GM18499 (cell line): ENCODE measurements around the gene HSPB1.
"Not testable (repeated sequence)": the region's sequence is repeated elsewhere in the genome, so short reads cannot be mapped to it uniquely, and the experiment has no call there.

ENCODE experiments used
- ATAC-seq: cut with Tn5 transposase; IDR thresholded peaks from one replicate; pipeline ENCODE4 v1.9.1; 2021; ENCODE audit warnings: moderate number of reproducible peaks; ENCODE audit not compliant: insufficient read depth, unreplicated experiment

The HSPB1 gene

DNA sequence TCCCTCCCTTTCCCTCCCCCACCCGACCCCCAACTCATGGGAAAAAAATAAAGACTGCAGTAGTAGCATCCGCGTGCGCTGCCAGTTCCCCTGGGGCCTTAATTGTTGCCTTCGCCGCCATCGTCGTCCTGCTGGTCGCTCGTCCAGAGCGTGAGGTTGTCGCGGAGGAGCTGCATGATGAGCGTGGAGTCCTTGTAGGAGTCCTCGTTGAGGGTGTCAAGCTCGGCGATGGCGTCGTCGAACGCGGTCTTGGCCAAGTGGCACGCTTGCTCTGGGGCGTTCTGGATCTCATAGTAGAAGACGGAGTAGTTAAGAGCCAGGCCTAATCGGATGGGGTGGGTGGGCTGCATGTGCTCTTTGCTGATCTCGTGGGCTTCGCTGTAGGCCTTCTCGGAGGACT lies 27.0 kb downstream of the HSPB1 start:
- no peak for ATAC-seq

DNA sequence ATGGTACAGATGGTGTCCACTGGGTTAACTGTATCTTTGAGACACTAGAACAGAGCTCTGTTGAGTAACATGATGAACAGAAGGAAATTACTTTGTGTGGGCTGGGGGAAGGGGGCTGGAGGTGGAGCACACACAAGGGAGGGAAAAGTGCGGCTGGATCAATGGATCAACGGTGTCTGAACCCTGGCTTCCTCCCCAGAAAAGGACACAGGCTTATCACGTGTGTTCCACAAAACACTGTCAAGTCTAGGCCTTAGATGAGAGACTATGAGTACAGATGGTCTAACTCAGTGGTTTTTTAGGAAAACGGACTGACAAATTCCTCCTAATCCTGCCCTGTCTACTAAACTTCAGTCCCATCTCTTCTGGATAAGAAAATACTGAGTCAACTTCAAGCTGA lies 27.8 kb downstream of the HSPB1 start:
- no peak for ATAC-seq

GRCh38 chr7:76330673-76331072 lies 28.2 kb downstream of the HSPB1 start:
- ATAC-seq, result no peak

- no peak for ATAC-seq
These were observed 29.6 kb downstream of the HSPB1 start for GRCh38 chr7:76332078-76332477.

DNA sequence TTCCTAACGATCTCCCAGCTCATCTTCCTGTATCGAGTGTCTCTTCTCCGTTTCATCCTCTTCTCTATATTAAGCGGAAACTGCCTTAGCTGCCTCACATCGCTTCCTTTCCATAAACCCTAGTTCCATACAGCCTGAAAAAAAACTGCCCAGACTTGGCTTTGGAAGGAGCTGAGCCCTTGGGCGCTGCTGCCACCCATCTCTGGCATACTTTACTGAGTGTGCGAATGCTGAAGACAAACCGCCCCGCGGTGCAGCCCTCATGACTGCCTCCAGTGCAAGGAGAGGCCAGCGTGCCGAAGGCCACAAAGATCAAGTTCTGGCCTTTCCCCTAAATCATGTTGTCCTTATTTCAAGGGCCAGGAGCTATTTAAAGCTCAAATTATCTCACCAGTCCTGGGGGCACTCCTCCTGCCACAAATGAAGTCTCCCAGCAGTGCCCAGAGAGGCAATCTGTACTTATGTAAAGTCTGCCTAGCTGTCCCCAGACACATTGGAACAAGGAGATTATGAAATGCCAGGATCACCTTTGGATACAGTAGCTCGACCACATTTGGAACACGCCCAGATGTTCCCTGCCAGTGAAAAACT lies 31.1 kb downstream of the HSPB1 start:
- no peak for ATAC-seq

DNA sequence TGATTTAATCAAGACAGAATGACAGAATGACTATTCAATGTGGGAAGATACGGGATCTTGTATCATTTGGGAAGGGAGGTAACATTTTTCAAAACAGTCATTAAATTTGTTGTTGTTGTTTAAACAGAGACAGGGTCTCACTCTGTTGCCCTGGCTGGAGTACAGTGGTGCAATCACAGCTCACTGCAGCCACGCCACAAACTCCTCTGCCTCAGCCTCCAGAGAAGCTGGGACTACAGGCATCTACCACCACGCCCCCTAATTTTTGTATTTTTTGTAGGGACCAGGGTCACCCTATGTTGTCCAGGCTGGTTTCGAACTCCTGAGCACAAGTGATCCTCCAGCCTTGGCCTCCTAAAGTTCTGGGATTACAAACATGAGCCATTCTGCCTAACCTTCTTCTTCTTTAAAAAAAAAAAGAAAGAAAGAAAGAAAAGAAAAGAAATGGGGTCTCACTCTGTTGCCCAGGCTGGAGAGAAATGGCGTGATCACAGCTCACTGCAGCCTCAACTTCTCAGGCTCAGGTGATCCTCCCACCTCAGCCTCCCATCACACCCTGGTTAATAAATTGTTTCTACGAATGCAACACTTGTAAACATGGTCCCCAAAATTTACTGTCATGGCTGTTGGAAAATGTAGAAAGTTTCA lies 32.0 kb downstream of the HSPB1 start:
- ATAC-seq, result no peak

DNA sequence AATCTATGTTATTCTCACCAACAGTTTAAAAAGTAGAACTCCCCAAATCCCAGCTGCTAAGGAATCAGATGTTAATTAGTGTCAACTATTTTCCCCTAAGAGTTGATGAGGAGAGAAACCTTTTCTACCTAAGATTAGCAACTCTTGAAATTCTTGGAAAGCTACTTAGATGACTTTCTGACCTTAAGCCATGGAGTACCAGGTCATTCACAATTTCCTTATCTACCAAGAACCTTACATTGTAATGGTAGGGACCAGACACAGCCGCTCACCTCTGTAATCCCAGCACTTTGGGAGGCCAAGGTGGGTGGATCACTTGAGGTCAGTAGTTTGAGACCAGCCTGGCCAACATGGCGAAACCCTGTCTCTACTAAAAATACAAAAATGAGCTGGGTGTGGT lies 32.9 kb downstream of the HSPB1 start:
- ATAC-seq, result not testable (repeated sequence)

DNA sequence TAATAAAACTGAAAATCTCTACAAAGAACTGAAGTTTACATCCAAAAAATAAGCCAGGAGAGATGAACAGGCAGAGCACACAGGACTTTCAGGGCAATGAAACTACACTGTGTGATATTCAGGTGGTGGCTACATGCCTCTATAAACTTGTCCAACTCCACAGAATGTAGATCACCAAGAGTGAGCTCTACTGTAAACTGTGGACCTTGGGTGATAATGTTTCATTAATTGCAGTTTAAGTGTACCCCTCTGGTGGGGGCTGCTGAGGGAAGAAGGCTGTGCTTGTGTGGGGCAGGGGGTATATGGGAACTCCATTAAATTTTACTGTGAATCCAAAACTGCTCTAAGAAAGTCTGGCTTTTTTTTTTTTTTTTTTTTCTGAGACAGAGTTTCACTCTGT lies 33.6 kb downstream of the HSPB1 start:
- ATAC-seq, result no peak

DNA sequence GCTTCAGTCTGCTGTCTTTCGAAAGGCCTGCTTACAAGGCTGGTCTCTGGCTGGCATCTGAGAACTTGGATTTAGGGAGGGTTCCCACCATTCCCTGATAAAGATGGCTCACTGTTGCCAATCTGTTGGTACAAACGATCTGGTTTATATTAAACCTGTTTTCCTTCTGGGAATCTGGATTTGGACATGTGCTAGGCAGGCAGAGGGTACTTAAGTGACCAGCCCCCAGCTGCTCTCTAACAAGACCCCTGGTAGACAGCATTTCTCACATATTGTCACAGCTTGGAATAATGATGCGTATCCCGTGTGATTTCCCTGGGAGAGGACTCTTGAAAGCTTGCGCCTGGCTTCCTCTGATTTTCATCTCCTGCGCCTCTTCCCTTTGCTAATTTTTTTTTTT lies 34.7 kb downstream of the HSPB1 start:
- no peak for ATAC-seq

- ATAC-seq, result no peak
These were observed 36.0 kb downstream of the HSPB1 start for GRCh38 chr7:76338298-76339084.

GRCh38 chr7:76340617-76341131 lies 38.2 kb downstream of the HSPB1 start:
- no peak for ATAC-seq

DNA sequence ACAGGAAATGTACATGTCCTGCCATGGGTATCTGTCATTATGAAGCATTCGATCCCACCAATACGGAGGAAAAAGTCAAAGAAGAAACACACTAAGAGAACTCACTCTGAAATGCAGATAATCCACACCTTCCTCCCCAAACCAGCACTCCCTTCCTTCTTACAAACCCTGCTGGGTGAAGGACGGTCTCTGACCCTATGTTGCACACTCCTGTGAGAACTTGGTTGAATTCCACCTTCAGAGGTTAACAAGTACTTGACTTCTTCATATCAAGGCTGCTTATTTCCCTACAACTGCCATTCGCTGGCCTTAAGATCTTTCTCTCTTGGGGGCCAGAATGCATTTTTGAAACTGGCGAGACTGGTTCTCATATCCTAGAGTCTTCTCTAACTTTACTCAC lies 39.7 kb downstream of the HSPB1 start:
- no peak for ATAC-seq

- ATAC-seq, result no peak
These were observed 40.9 kb downstream of the HSPB1 start for GRCh38 chr7:76343294-76343930.

GRCh38 chr7:76343931-76344321 lies 41.5 kb downstream of the HSPB1 start:
- no peak for ATAC-seq

GRCh38 chr7:76346097-76346496 lies 43.6 kb downstream of the HSPB1 start:
- ATAC-seq, result no peak

DNA sequence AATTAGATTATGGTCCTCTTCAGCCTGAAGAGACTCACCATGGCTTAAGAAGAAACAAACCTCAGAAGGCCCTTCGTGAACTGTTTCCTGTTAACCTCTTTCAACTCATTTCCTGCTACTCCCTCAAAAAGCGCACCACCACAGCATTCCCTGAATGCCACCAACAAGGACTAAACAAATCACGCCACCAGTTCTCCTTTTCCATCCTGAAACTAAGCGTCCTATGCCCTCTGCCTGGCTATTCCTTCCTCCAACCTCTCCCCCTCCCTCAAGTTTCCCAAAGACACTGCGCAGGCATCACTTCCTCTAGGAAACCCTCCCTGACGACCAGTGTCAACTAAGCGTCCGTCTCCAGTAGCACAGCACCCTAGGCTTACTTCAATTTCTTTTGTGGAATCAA lies 44.3 kb downstream of the HSPB1 start:
- no peak for ATAC-seq

DNA sequence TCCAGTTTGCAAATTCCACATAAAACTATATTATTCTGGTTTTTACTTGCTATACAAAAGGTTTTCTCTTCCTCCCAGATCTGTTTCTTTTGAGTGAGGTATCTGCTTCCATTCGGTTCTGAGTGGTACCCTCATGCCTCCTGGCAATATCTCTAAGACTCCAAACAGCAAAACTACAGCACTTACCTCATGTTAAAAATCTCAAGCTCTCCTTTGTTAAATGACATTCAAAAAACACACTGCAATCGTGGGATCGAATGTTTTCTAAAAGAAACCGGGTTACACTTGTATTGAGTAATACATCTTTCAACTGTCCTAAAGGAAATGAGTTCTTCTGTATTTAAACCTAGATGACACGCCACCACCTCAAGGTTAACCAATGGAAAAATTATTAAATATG lies 45.2 kb downstream of the HSPB1 start:
- ATAC-seq, result no peak

DNA sequence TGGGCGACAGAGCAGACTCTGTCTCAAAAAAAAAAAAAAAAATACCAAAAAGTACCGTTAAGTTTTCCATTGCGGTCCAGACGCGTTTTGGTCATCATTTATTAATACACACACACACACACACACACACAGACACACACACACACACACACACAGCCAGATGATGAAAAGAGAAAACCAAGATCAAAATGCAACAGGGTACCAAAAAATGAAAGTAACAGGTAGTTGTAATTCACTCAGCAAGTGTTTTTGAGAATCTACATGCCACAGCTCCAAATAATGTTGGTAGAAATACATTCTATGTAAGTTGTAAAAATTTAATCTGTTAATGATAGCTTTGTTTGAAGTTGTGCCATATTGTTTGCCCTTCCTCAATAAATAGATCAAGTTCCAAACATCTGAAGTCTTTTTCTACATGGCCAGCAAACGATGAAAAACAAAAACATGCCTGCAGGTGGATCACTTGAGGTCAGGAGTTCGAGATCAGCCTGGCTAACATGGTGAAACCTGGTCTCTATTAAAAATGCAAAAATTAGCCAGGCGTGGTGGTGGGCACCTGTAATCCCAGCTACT lies 46.9 kb downstream of the HSPB1 start:
- no peak for ATAC-seq

DNA sequence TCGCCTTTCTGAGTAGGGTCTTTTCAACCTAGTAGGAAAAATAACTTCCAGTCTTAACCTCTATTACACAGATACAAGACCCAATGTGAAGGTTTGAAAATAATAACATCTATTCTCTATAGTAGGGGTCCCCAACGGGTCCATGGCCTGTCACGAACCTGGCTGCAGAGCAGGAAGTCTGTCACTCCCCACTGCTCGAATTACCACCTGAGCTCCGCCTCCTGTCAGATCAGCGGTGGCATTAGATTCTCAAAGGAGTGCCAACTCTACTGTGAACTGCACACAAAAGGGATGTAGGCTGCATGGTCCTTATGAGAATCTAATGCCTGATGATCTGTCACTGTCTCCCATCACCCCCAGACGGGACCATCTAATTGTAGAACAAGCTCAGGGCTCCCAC lies 48.9 kb downstream of the HSPB1 start:
- ATAC-seq, result no peak

- ATAC-seq, result no peak
These were observed 49.7 kb downstream of the HSPB1 start for GRCh38 chr7:76352193-76352592.

DNA sequence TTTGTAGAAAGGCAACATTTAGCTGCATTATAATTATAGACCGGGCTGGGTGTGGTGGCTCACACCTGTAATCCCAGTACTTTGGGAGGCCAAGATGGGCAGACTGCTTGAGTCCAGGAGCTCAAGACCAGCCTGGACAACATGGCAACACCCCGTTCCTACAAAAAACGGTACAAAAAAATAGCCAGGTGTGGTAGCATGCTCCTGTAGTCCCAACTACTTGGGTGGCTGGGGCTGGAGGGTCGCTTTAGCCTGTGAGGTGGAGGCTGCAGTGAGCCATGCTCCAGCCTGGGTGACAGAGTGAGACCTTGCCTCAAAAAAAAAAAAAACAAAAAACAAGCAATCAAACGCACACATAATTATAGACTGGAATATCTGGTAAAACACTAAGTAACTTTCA lies 51.3 kb downstream of the HSPB1 start:
- no peak for ATAC-seq
